HG02885 (cell line): ENCODE data around the gene RASAL2.
"Not testable (repeated sequence)": the region's sequence is repeated elsewhere in the genome, so short reads cannot be mapped to it uniquely, and the experiment has no call there.

Experiments used
- ATAC-seq: cut with Tn5 transposase; IDR thresholded peaks from one replicate; pipeline ENCODE4 v1.9.1; 2021; ENCODE audit warnings: mild to moderate bottlenecking; ENCODE audit not compliant: unreplicated experiment, poor library complexity

RASAL2 gene

GRCh38 chr1:178066908-178067614 lies 26.8 kb upstream of the RASAL2 start:
- peak; percentile 100 for ATAC-seq

GRCh38 chr1:178071811-178072210 lies 22.1 kb upstream of the RASAL2 start:
- no peak for ATAC-seq

GRCh38 chr1:178072326-178072725 lies 21.6 kb upstream of the RASAL2 start:
- ATAC-seq = no peak

- ATAC-seq = no peak
Measured at GRCh38 chr1:178075333-178075732, 18.6 kb upstream of the RASAL2 start.

- no peak for ATAC-seq
Measured at GRCh38 chr1:178076607-178077006, 17.3 kb upstream of the RASAL2 start.

GRCh38 chr1:178077917-178078316 lies 16.0 kb upstream of the RASAL2 start:
- no peak for ATAC-seq

- ATAC-seq = no peak
Measured at GRCh38 chr1:178086294-178086693, 7.6 kb upstream of the RASAL2 start.

- ATAC-seq = peak; percentile 80
Measured at GRCh38 chr1:178086766-178087165, 7.1 kb upstream of the RASAL2 start.

- ATAC-seq = no peak
Measured at GRCh38 chr1:178088651-178089050, 5.3 kb upstream of the RASAL2 start.

- not testable (repeated sequence) for ATAC-seq
Measured at GRCh38 chr1:178091454-178091853, 2.5 kb upstream of the RASAL2 start.

GRCh38 chr1:178091986-178092745 lies 1.7 kb upstream of the RASAL2 start:
- no peak for ATAC-seq

- ATAC-seq = peak; percentile 9
Measured at GRCh38 chr1:178092878-178093493, 918 bp upstream of the RASAL2 start.

- ATAC-seq = peak; percentile 91
Measured at GRCh38 chr1:178093494-178093950, 382 bp upstream of the RASAL2 start.

GRCh38 chr1:178094739-178095645 lies 1.1 kb downstream of the RASAL2 start:
- no peak for ATAC-seq

GRCh38 chr1:178096421-178096820 lies 2.5 kb downstream of the RASAL2 start:
- no peak for ATAC-seq

- ATAC-seq = no peak
Measured at GRCh38 chr1:178098262-178098661, 4.4 kb downstream of the RASAL2 start.

- ATAC-seq = no peak
Measured at GRCh38 chr1:178101266-178101630, 7.3 kb downstream of the RASAL2 start.

GRCh38 chr1:178101654-178102053 lies 7.8 kb downstream of the RASAL2 start:
- no peak for ATAC-seq

- no peak for ATAC-seq
Measured at GRCh38 chr1:178102218-178102617, 8.3 kb downstream of the RASAL2 start.

- ATAC-seq = no peak
Measured at GRCh38 chr1:178107823-178108222, 13.9 kb downstream of the RASAL2 start.
